Measurements from ENCODE around the gene JMJD1C. TPM values are rescaled to one million over a fixed set of nuclear protein-coding genes. Genes with fewer than 3 reads are reported as not detected.

The JMJD1C gene
- total RNA-seq, 1 experiment from 2014 or later = 180 TPM

DNA sequence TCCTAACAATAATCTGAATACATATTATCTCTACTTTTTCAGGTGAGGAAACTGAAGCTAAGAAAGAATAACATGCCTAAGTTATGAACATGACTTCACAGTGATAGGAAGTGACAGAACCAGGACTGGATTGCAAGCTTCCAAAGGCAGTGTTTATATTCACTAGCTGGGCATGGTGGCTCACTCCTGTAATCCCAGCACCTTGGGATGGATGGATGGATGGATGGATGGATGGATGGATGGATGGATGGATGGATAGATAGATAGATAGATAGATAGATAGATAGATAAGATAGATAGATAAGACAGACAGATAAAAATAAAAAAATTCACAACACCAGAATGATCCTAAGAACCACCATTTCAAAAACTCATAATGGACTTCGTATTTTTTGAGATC lies 18.2 kb upstream of the JMJD1C start:
- POLR2A ChIA-PET = no interaction called here
- TF ChIP-seq ZNF219 (CRISPR knock-in tag; IDR thresholded peaks at IDR 0.05; ENCODE audit: borderline replicate concordance) = no peak
- DNase-seq (ENCODE audit: low spot score) (no peak), ATAC-seq (no peak)
- CTCF ChIA-PET = no interaction called here
- Mint-ChIP-seq H3K27me3 (ENCODE audit: low read depth) (no peaks in the 10 kb centered on the region), H3K4me1 (peaks cover 17% of the 10 kb centered on the region), H3K36me3 (no peaks in the 10 kb centered on the region), H3K27ac (no peak overlapping the region), H3K4me3 (no peak overlapping the region), H3K9me3 (no peaks in the 10 kb centered on the region)

- H3K27me3 Mint-ChIP-seq (ENCODE audit: low read depth) = no peaks in the 10 kb centered on the region
- ChIA-PET POLR2A (no interaction called here), CTCF (no interaction called here)
- no peak for DNase-seq (ENCODE audit: low spot score)
- H3K4me3 Mint-ChIP-seq = no peak overlapping the region
- no peaks in the 10 kb centered on the region for H3K9me3 Mint-ChIP-seq
- no peak for ATAC-seq
- H3K4me1 Mint-ChIP-seq = peaks cover 34% of the 10 kb centered on the region
- H3K27ac Mint-ChIP-seq = peak overlapping the region; percentile 72; the same call in 1 of the 2 replicates
- no peaks in the 10 kb centered on the region for H3K36me3 Mint-ChIP-seq
- TF ChIP-seq ZNF263 (CRISPR knock-in tag; IDR thresholded peaks at IDR 0.05; ENCODE audit: low read depth) = no peak
- no peak for TF ChIP-seq ZNF138 (CRISPR knock-in tag; conservative IDR thresholded peaks at IDR 0.05)
- TF ChIP-seq, protein P1, sequence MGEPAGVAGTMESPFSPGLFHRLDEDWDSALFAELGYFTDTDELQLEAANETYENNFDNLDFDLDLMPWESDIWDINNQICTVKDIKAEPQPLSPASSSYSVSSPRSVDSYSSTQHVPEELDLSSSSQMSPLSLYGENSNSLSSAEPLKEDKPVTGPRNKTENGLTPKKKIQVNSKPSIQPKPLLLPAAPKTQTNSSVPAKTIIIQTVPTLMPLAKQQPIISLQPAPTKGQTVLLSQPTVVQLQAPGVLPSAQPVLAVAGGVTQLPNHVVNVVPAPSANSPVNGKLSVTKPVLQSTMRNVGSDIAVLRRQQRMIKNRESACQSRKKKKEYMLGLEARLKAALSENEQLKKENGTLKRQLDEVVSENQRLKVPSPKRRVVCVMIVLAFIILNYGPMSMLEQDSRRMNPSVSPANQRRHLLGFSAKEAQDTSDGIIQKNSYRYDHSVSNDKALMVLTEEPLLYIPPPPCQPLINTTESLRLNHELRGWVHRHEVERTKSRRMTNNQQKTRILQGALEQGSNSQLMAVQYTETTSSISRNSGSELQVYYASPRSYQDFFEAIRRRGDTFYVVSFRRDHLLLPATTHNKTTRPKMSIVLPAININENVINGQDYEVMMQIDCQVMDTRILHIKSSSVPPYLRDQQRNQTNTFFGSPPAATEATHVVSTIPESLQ (CRISPR knock-in tag; IDR thresholded peaks at IDR 0.05) = no peak
- TF ChIP-seq, protein P2, sequence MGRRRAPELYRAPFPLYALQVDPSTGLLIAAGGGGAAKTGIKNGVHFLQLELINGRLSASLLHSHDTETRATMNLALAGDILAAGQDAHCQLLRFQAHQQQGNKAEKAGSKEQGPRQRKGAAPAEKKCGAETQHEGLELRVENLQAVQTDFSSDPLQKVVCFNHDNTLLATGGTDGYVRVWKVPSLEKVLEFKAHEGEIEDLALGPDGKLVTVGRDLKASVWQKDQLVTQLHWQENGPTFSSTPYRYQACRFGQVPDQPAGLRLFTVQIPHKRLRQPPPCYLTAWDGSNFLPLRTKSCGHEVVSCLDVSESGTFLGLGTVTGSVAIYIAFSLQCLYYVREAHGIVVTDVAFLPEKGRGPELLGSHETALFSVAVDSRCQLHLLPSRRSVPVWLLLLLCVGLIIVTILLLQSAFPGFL (CRISPR knock-in tag; IDR thresholded peaks at IDR 0.05; ENCODE audit: borderline replicate concordance) = no peak
- no peak for TF ChIP-seq SMAD3 (CRISPR knock-in tag; IDR thresholded peaks at IDR 0.05; ENCODE audit: borderline replicate concordance)
- TF ChIP-seq, protein P3, sequence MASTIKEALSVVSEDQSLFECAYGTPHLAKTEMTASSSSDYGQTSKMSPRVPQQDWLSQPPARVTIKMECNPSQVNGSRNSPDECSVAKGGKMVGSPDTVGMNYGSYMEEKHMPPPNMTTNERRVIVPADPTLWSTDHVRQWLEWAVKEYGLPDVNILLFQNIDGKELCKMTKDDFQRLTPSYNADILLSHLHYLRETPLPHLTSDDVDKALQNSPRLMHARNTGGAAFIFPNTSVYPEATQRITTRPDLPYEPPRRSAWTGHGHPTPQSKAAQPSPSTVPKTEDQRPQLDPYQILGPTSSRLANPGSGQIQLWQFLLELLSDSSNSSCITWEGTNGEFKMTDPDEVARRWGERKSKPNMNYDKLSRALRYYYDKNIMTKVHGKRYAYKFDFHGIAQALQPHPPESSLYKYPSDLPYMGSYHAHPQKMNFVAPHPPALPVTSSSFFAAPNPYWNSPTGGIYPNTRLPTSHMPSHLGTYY (CRISPR knock-in tag; IDR thresholded peaks at IDR 0.05) = no peak
- TF ChIP-seq ETV6 (CRISPR knock-in tag; IDR thresholded peaks at IDR 0.05) = no peak
- TF ChIP-seq, protein P4, sequence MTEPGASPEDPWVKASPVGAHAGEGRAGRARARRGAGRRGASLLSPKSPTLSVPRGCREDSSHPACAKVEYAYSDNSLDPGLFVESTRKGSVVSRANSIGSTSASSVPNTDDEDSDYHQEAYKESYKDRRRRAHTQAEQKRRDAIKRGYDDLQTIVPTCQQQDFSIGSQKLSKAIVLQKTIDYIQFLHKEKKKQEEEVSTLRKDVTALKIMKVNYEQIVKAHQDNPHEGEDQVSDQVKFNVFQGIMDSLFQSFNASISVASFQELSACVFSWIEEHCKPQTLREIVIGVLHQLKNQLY (CRISPR knock-in tag; IDR thresholded peaks at IDR 0.05) = no peak
- TF ChIP-seq, protein P5, sequence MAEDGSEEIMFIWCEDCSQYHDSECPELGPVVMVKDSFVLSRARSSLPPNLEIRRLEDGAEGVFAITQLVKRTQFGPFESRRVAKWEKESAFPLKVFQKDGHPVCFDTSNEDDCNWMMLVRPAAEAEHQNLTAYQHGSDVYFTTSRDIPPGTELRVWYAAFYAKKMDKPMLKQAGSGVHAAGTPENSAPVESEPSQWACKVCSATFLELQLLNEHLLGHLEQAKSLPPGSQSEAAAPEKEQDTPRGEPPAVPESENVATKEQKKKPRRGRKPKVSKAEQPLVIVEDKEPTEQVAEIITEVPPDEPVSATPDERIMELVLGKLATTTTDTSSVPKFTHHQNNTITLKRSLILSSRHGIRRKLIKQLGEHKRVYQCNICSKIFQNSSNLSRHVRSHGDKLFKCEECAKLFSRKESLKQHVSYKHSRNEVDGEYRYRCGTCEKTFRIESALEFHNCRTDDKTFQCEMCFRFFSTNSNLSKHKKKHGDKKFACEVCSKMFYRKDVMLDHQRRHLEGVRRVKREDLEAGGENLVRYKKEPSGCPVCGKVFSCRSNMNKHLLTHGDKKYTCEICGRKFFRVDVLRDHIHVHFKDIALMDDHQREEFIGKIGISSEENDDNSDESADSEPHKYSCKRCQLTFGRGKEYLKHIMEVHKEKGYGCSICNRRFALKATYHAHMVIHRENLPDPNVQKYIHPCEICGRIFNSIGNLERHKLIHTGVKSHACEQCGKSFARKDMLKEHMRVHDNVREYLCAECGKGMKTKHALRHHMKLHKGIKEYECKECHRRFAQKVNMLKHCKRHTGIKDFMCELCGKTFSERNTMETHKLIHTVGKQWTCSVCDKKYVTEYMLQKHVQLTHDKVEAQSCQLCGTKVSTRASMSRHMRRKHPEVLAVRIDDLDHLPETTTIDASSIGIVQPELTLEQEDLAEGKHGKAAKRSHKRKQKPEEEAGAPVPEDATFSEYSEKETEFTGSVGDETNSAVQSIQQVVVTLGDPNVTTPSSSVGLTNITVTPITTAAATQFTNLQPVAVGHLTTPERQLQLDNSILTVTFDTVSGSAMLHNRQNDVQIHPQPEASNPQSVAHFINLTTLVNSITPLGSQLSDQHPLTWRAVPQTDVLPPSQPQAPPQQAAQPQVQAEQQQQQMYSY (CRISPR knock-in tag; IDR thresholded peaks at IDR 0.05) = no peak
- no peak for TF ChIP-seq STAT6 (CRISPR knock-in tag; conservative IDR thresholded peaks at IDR 0.05; ENCODE audit: low read depth)
- no peak for TF ChIP-seq MXD4 (CRISPR knock-in tag; IDR thresholded peaks at IDR 0.05; ENCODE audit: borderline replicate concordance)
- no peak for TF ChIP-seq NFYB (CRISPR knock-in tag; conservative IDR thresholded peaks at IDR 0.05; ENCODE audit: low read depth)
- TF ChIP-seq, protein P6, sequence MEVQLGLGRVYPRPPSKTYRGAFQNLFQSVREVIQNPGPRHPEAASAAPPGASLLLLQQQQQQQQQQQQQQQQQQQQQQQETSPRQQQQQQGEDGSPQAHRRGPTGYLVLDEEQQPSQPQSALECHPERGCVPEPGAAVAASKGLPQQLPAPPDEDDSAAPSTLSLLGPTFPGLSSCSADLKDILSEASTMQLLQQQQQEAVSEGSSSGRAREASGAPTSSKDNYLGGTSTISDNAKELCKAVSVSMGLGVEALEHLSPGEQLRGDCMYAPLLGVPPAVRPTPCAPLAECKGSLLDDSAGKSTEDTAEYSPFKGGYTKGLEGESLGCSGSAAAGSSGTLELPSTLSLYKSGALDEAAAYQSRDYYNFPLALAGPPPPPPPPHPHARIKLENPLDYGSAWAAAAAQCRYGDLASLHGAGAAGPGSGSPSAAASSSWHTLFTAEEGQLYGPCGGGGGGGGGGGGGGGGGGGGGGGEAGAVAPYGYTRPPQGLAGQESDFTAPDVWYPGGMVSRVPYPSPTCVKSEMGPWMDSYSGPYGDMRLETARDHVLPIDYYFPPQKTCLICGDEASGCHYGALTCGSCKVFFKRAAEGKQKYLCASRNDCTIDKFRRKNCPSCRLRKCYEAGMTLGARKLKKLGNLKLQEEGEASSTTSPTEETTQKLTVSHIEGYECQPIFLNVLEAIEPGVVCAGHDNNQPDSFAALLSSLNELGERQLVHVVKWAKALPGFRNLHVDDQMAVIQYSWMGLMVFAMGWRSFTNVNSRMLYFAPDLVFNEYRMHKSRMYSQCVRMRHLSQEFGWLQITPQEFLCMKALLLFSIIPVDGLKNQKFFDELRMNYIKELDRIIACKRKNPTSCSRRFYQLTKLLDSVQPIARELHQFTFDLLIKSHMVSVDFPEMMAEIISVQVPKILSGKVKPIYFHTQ (CRISPR knock-in tag; IDR thresholded peaks at IDR 0.05) = no peak
- TF ChIP-seq, protein P7, sequence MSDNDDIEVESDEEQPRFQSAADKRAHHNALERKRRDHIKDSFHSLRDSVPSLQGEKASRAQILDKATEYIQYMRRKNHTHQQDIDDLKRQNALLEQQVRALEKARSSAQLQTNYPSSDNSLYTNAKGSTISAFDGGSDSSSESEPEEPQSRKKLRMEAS (CRISPR knock-in tag; IDR thresholded peaks at IDR 0.05) = no peak
- no peak for TF ChIP-seq IRF1 (CRISPR knock-in tag; IDR thresholded peaks at IDR 0.05)
- TF ChIP-seq SP1 (CRISPR knock-in tag; conservative IDR thresholded peaks at IDR 0.05) = no peak
Observed at GRCh38 chr10:63481815-63482421, 16.1 kb upstream of the JMJD1C start.
